ENCODE measurements around the gene NEDD9.
A peak's percentile ranks its signal among the peaks of the same experiment; 100 is the strongest.

The NEDD9 gene

GRCh38 chr6:11233673-11234573, 1.5 kb upstream of the NEDD9 start:
- no peak for DNase-seq

GRCh38 chr6:11232770-11233626, 530 bp upstream of the NEDD9 start:
- DNase-seq, result peak; percentile 24

- DNase-seq, result peak; percentile 68
Observed at GRCh38 chr6:11231564-11232192, 790 bp downstream of the NEDD9 start.

- DNase-seq, result no peak
Observed at GRCh38 chr6:11231108-11231463, 1.4 kb downstream of the NEDD9 start.

GRCh38 chr6:11230158-11231107, 2.0 kb downstream of the NEDD9 start:
- peak; percentile 73 for DNase-seq

GRCh38 chr6:11229655-11230046, 2.8 kb downstream of the NEDD9 start:
- no peak for DNase-seq

- no peak for DNase-seq
Observed at GRCh38 chr6:11228935-11229654, 3.4 kb downstream of the NEDD9 start.

- DNase-seq, result no peak
Observed at GRCh38 chr6:11227698-11228097, 4.8 kb downstream of the NEDD9 start.

GRCh38 chr6:11226005-11226404, 6.5 kb downstream of the NEDD9 start:
- DNase-seq, result no peak

- no peak for DNase-seq
Observed at GRCh38 chr6:11224966-11225463, 7.5 kb downstream of the NEDD9 start.

- DNase-seq, result no peak
Observed at GRCh38 chr6:11224252-11224965, 8.1 kb downstream of the NEDD9 start.

- no peak for DNase-seq
Observed at GRCh38 chr6:11223286-11223864, 9.1 kb downstream of the NEDD9 start.

- DNase-seq, result no peak
Observed at GRCh38 chr6:11222385-11223277, 9.8 kb downstream of the NEDD9 start.

GRCh38 chr6:11221623-11222384, 10.7 kb downstream of the NEDD9 start:
- no peak for DNase-seq

GRCh38 chr6:11219400-11219834, 13.1 kb downstream of the NEDD9 start:
- DNase-seq, result no peak

GRCh38 chr6:11218538-11219399, 13.7 kb downstream of the NEDD9 start:
- DNase-seq, result no peak

- DNase-seq, result no peak
Observed at GRCh38 chr6:11218102-11218442, 14.4 kb downstream of the NEDD9 start.
